IMR-90 (cell line): ENCODE results near the gene FAM20C.

Experiments
- CTCF ChIP-seq: conservative IDR thresholded peaks from 2 replicates; pipeline ENCODE4 v1.5.1; 2012; ENCODE audit warnings: mild to moderate bottlenecking, low read depth, low read length, improper control_type of control experiment
- POLR2A ChIP-seq: IDR thresholded peaks from 2 replicates; pipeline ENCODE4 v1.6.1; 2012; ENCODE audit warnings: mild to moderate bottlenecking, low read depth, low read length

- TF ChIP-seq POLR2A: no peak; the same call in 1 of the 2 replicates
- TF ChIP-seq CTCF: no peak
Observed at GRCh38 chr7:193481-194251, 1.3 kb downstream of the FAM20C start.
